Measurements from ENCODE around the gene MGAT4B.

MGAT4B gene

DNA sequence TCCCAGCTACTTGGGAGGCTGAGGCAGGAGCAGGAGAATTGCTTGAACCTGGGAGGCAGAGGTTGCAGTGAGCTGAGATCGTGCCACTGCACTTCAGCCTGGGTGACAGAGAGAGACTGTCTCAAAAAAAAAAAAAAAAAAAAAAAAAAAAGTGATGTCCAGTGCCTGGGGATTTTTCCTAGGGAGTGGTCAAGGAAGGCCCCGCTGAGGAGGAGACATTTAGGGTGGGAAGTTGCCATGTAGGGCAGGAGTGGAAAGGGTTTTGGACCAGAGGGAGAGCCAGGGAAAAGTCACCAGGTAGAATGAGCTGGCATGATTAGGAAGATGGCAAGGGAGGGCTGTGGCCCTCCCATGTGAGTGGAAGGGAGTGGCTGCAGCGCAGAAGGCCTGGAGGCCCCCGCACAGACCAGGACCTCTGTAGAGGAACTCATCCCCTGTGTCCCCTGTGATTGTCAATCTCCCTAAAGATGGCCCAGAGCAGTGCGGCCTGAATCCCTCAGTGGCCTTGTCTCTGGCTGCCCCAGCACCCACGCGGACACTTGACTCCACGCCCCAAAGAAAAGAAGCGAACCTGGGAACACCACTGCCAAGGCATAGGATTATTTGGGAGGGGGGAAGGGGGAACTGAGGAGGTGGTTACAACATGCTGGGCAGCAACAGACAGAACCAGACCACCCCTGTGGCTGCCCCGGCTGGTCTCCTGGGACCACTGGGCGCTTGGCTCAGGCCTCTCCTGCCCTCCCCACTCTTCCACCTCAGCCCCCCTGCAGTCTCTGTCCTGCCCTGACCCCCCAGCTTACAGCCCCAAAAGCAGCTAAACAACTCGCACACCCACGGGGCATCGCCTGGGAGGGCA is 11.5 kb upstream of the MGAT4B start:
- peak overlapping the region; percentile 45 for H3K4me3 ChIP-seq (ENCODE audit: low read depth, low read length)
- peaks cover 31% of the 10 kb centered on the region for H3K79me2 ChIP-seq (ENCODE audit: control insufficient read depth, insufficient read depth, low read length, unreplicated experiment)
- H3K27ac ChIP-seq (ENCODE audit: low read depth, low read length) = peak overlapping the region; percentile 97
- peaks cover 18% of the 10 kb centered on the region for H3K36me3 ChIP-seq (ENCODE audit: insufficient read depth, low read length)
- peaks cover 36% of the 10 kb centered on the region for H3K4me1 ChIP-seq (ENCODE audit: control insufficient read depth, insufficient read depth, low read length, unreplicated experiment)
- H2AFZ ChIP-seq (ENCODE audit: low read length, unreplicated experiment) = no peak overlapping the region
- no peaks in the 10 kb centered on the region for H3K27me3 ChIP-seq (ENCODE audit: insufficient read depth, low read length)

DNA sequence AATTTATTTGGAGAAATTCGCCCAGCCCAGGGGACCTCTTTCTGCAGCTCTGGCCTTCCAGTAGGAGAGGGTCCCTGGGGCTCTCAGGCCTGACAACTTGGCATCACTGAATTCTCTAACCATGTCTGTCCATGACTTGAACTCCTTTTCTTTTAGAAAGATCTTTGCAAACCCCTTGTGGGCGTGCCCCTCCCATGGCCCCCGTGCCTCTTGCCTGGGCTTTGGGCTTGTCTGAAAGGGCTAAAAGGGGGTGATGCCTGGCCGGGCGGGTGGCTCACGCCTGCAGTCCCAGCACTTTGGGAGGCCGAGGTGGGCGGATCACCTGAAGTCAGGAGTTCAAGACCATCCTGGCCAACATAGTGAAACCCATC is 10.8 kb upstream of the MGAT4B start:
- H3K79me2 ChIP-seq (ENCODE audit: control insufficient read depth, insufficient read depth, low read length, unreplicated experiment) = peaks cover 24% of the 10 kb centered on the region
- H3K27me3 ChIP-seq (ENCODE audit: insufficient read depth, low read length) = no peaks in the 10 kb centered on the region
- no peak overlapping the region for H3K4me3 ChIP-seq (ENCODE audit: low read depth, low read length)
- peaks cover 30% of the 10 kb centered on the region for H3K4me1 ChIP-seq (ENCODE audit: control insufficient read depth, insufficient read depth, low read length, unreplicated experiment)
- no peak overlapping the region for H2AFZ ChIP-seq (ENCODE audit: low read length, unreplicated experiment)
- no peak overlapping the region for H3K27ac ChIP-seq (ENCODE audit: low read depth, low read length)
- peaks cover 11% of the 10 kb centered on the region for H3K36me3 ChIP-seq (ENCODE audit: insufficient read depth, low read length)

DNA sequence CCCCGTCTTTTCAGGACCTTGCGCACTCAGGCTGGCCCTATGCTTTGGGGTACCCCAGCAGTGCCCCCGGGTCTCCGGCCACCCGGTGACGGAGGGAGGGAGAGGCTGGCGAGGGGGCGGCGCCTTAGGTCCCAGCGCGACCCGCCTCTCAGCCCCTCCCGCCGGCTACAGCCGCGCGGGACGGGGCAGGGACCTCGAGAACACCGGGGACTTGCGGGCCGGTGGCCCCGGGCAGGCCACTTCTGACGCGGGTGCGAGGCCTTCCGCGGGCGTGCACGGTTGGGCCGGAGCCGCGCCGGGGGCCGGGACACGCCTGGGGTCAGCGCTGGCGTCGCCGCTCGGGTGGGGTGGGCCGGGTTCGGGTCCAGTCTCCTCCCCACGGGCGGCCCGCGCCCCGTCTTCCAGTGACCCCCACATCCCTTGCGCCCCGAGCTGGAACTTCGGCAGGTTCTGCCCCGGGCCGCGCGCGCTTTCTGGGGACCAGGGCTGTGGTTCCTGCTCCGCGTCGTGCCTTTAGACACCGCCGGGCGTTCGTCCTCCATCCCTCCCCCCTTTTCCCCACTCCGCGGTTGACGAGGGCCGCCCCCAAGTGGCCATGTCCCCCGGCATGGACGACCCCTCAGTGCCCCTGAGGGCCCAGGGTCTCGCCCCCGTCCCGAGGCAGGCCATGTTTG is 10.3 kb upstream of the MGAT4B start:
- Histone ChIP-seq H3K27ac (ENCODE audit: low read depth, low read length) (no peak overlapping the region), H3K36me3 (ENCODE audit: insufficient read depth, low read length) (peaks cover 8% of the 10 kb centered on the region), H3K27me3 (ENCODE audit: insufficient read depth, low read length) (no peaks in the 10 kb centered on the region), H3K4me1 (ENCODE audit: control insufficient read depth, insufficient read depth, low read length, unreplicated experiment) (peaks cover 30% of the 10 kb centered on the region), H3K4me3 (ENCODE audit: low read depth, low read length) (0 out of 2 replicates have a peak overlapping the region, but pooled peaks have one; percentile 14), H2AFZ (ENCODE audit: low read length, unreplicated experiment) (no peak overlapping the region), H3K79me2 (ENCODE audit: control insufficient read depth, insufficient read depth, low read length, unreplicated experiment) (peaks cover 19% of the 10 kb centered on the region)

DNA sequence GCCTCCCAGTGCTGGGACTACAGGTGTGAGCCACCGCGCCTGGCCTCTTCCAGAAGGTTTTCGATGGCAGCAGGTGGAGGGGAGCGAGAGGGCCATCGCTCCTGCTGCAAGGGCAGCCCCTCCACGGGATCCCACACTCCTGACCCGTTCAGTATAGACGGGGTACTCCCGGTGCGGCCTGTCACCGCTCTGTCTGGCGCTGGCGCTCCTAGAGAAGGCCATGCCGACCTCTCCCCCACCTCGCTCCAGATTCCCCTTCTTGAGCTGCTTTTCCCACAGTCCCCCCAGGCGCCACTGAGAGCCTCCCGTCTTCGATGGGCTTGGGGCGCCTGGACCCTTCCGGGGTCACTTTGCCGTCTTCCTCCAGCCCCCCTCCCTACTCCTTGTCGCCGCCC is 9.7 kb upstream of the MGAT4B start:
- Histone ChIP-seq H3K36me3 (ENCODE audit: insufficient read depth, low read length) (peaks cover 7% of the 10 kb centered on the region; the same call in 1 of the 2 replicates), H3K4me3 (ENCODE audit: low read depth, low read length) (no peak overlapping the region), H2AFZ (ENCODE audit: low read length, unreplicated experiment) (no peak overlapping the region), H3K27me3 (ENCODE audit: insufficient read depth, low read length) (no peaks in the 10 kb centered on the region), H3K27ac (ENCODE audit: low read depth, low read length) (no peak overlapping the region), H3K79me2 (ENCODE audit: control insufficient read depth, insufficient read depth, low read length, unreplicated experiment) (peaks cover 14% of the 10 kb centered on the region), H3K4me1 (ENCODE audit: control insufficient read depth, insufficient read depth, low read length, unreplicated experiment) (peaks cover 30% of the 10 kb centered on the region)

DNA sequence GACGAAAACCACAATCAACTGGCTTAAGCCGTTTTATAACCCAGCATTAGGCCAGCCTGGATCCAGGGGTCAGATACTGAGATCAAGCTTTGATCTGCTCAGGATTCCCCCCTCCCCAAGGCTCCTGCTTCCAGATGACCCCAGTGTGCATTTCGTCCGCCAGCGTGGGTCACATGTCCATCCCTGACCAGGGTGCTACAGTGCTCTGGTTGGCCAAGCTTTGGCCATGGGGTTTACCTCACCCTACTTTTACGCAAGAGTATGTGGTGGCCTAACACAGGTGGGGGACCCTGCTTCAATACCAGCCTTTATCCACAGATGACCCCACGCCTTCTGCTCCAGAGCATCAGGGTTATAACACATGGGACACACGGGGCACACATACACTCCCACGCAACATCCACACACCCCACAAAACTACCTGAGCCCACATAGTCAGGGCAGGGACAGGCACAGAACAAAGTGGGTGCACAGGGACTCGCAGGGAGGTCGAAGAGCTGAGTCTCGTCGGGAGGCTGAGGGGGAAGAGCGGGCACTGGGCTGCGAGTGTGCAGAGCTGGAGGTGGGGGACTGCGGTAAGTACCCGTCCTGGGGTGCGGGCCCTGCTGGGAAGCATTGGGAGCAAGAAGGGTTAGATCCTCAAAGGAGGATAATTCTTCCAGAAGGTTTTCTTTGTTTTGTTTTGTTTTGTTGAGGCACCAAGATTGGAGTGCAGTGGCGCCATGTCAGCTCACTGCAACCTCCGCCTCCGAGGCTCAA is 9.0 kb upstream of the MGAT4B start:
- Histone ChIP-seq H3K4me3 (ENCODE audit: low read depth, low read length) (no peak overlapping the region), H2AFZ (ENCODE audit: low read length, unreplicated experiment) (no peak overlapping the region), H3K79me2 (ENCODE audit: control insufficient read depth, insufficient read depth, low read length, unreplicated experiment) (peaks cover 10% of the 10 kb centered on the region), H3K4me1 (ENCODE audit: control insufficient read depth, insufficient read depth, low read length, unreplicated experiment) (peaks cover 30% of the 10 kb centered on the region), H3K27ac (ENCODE audit: low read depth, low read length) (no peak overlapping the region), H3K27me3 (ENCODE audit: insufficient read depth, low read length) (no peaks in the 10 kb centered on the region), H3K36me3 (ENCODE audit: insufficient read depth, low read length) (peaks cover 3% of the 10 kb centered on the region; the same call in 1 of the 2 replicates)

DNA sequence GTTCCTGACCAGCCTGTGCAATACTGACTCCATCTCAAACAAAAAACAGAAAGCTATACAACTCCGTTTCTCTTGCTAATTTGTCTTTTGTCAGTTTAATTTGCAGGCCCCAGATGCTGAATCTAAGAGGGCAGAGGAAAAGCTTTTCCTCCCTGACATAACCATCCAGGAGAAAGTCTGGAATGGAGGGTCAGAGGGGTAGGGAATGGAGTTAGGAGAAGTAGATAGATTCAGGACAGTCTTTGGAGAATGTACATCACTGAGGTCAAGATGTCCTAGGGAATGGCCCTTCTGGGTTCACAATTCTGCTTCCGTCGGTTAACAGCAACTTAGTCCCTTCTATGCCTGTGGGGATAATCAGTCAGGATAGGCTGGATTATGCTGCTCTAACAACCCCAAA is 7.4 kb upstream of the MGAT4B start:
- Histone ChIP-seq H3K27ac (ENCODE audit: low read depth, low read length) (no peak overlapping the region), H3K27me3 (ENCODE audit: insufficient read depth, low read length) (no peaks in the 10 kb centered on the region), H3K4me1 (ENCODE audit: control insufficient read depth, insufficient read depth, low read length, unreplicated experiment) (peaks cover 16% of the 10 kb centered on the region)

DNA sequence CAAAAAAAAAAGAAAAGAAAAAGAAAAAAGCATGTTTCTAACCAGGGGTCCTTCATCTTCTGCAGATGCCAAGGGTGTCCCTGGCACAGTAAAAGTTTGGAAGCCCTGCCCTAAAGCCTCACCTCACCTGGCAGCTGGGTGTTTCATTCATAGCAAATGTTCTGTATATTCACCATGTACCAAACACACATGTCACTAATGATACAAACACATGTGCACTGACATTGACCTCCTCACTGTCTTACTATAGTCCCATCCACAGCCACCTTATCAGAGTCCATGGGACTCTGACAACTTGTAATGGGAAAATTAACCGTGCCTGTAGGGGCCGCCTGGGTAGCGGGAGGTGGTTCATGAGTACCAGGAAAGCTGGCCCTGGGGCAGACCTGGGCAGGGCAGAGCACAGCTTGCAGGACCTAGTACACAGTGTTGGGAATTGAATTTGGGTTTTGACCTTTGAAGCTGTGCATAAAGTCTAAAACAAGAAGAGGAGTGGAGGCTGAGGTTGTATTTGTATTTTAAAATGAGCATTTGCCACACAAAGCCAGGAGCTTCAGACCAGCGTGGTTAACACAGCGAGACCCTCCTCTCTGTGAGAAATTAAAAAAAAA is 6.4 kb upstream of the MGAT4B start:
- H2AFZ ChIP-seq (ENCODE audit: low read length, unreplicated experiment) = no peak overlapping the region
- H3K4me3 ChIP-seq (ENCODE audit: low read depth, low read length) = no peak overlapping the region
- peaks cover 8% of the 10 kb centered on the region for H3K4me1 ChIP-seq (ENCODE audit: control insufficient read depth, insufficient read depth, low read length, unreplicated experiment)
- H3K36me3 ChIP-seq (ENCODE audit: insufficient read depth, low read length) = peaks cover 3% of the 10 kb centered on the region; the same call in 1 of the 2 replicates
- peaks cover 3% of the 10 kb centered on the region for H3K79me2 ChIP-seq (ENCODE audit: control insufficient read depth, insufficient read depth, low read length, unreplicated experiment)
- no peaks in the 10 kb centered on the region for H3K27me3 ChIP-seq (ENCODE audit: insufficient read depth, low read length)
- H3K27ac ChIP-seq (ENCODE audit: low read depth, low read length) = no peak overlapping the region

More for the DNA sequence above, 7.4 kb upstream of the MGAT4B start:
- Histone ChIP-seq H3K36me3 (ENCODE audit: insufficient read depth, low read length) (peaks cover 3% of the 10 kb centered on the region; the same call in 1 of the 2 replicates), H2AFZ (ENCODE audit: low read length, unreplicated experiment) (no peak overlapping the region), H3K79me2 (ENCODE audit: control insufficient read depth, insufficient read depth, low read length, unreplicated experiment) (peaks cover 3% of the 10 kb centered on the region), H3K4me3 (ENCODE audit: low read depth, low read length) (no peak overlapping the region)

DNA sequence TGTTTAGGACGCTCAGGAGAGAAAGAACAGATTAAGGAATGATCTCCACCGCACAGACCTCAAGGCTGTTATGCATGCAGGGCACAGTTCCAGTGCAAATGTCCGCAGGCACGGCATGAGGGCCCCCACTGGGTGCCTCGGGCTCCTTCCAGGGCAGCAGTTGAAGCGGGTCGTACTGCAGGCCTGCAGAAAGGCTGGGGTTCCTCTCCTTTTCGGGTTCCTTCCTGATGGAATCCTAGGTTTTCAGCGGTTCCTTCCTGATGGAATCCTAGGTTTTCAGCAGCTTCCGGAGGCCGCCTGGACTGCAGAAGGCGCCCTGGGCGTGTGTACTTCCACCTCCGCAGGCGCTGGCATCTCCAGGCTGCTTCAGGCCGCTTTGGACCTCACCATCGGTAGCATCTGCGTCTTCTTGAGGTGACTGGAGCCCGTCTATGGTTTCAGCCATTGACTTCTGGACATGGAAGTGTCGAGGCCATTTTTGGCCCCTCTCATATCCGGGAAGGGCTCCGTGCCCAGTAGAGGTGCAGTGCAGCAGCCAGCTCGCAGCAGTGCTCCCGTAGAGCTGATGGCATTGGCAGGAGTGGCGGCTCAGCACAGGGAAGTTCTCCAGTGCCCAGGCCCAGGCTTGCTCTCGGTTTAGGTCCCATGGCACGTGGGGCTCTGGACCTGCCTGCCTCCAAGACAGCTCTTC is 5.6 kb upstream of the MGAT4B start:
- no peaks in the 10 kb centered on the region for H3K27me3 ChIP-seq (ENCODE audit: insufficient read depth, low read length)
- peaks cover 3% of the 10 kb centered on the region; the same call in 1 of the 2 replicates for H3K36me3 ChIP-seq (ENCODE audit: insufficient read depth, low read length)
- H3K4me3 ChIP-seq (ENCODE audit: low read depth, low read length) = no peak overlapping the region
- no peak overlapping the region for H3K27ac ChIP-seq (ENCODE audit: low read depth, low read length)
- peaks cover 2% of the 10 kb centered on the region for H3K4me1 ChIP-seq (ENCODE audit: control insufficient read depth, insufficient read depth, low read length, unreplicated experiment)
- H3K79me2 ChIP-seq (ENCODE audit: control insufficient read depth, insufficient read depth, low read length, unreplicated experiment) = peaks cover 3% of the 10 kb centered on the region
- no peak overlapping the region for H2AFZ ChIP-seq (ENCODE audit: low read length, unreplicated experiment)

DNA sequence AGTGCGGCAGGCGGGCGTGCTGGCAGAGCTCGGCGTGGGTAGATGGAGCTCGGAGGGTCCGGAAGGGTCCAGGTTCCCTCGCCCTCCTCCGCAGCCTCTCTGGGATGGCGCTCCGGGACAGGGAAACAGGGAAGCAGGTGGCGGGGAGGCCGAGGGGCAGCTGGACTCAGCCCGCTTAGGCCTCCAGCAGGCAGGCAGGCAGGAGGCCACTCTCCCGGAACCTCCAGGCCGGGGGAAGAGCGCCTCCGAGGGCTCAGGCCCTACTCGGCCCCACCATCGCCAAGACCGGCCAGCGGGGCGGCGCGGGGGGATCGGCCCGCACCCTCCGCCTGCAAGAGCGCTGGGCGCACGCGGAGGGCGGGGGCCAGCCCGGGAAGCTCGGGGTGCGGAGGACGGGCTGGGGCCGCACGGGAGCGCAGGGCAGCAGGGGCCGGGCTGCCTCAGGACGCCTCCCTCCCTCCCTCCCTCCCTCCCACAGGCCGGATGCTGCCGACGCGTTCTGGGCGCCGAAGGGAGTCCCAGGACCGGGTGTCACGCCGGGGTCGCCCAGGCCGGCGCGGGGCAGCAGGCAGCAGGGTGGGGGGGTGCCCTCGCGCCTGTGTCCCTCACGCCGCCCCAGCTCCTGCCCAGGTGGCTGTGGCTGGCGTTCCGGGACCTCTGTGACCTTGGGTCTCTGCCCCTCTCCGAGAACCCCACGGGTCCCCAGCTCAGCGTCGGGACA is 977 bp downstream of the MGAT4B start:
- peak overlapping the region; percentile 64 for H3K27ac ChIP-seq (ENCODE audit: low read depth, low read length)
- H3K36me3 ChIP-seq (ENCODE audit: insufficient read depth, low read length) = 0 out of 2 replicates have a peak, but pooled peaks cover 2% of the 10 kb centered on the region
- peaks cover 45% of the 10 kb centered on the region for H3K79me2 ChIP-seq (ENCODE audit: control insufficient read depth, insufficient read depth, low read length, unreplicated experiment)
- H3K4me3 ChIP-seq (ENCODE audit: low read depth, low read length) = peak overlapping the region; percentile 84
- H3K4me1 ChIP-seq (ENCODE audit: control insufficient read depth, insufficient read depth, low read length, unreplicated experiment) = peaks cover 29% of the 10 kb centered on the region
- peak overlapping the region; percentile 60 for H2AFZ ChIP-seq (ENCODE audit: low read length, unreplicated experiment)
- no peaks in the 10 kb centered on the region for H3K27me3 ChIP-seq (ENCODE audit: insufficient read depth, low read length)
